SJSA1 (cell line): ENCODE results near the gene MAST2. TPM values are rescaled to one million over a fixed set of nuclear protein-coding genes. Genes with fewer than 3 reads are reported as not detected.
"Not testable (repeated sequence)": the region's sequence is repeated elsewhere in the genome, so short reads cannot be mapped to it uniquely, and the experiment has no call there.

Source experiments
- DNase-seq, 2 experiments: peaks; one replicate each; pipeline ENCODE4 v3.0.0-alpha.2; 2015 to 2020; ENCODE audit warnings: low spot score in 2 of 2, low read depth in 1 of 2
- H3K27ac ChIP-seq: fragments of 250-450 bp; sonication (Bioruptor Pico); 2 replicates; pipeline ENCODE4 v1.5.1; 2020; ENCODE audit warnings: mild to moderate bottlenecking, moderate library complexity
- H3K27me3 ChIP-seq: fragments of 250-450 bp; sonication (Bioruptor Pico); replicated peaks from 2 replicates; pipeline ENCODE4 v1.5.1; 2020; ENCODE audit warnings: mild to moderate bottlenecking, moderate library complexity
- H3K36me3 ChIP-seq: fragments of 250-450 bp; sonication (Bioruptor Pico); 2 replicates; pipeline ENCODE4 v1.5.1; 2020; ENCODE audit warnings: mild to moderate bottlenecking
- H3K4me1 ChIP-seq: fragments of 250-450 bp; sonication (Bioruptor Pico); replicated peaks from 2 replicates; pipeline ENCODE4 v1.6.1; 2021; ENCODE audit warnings: mild to moderate bottlenecking
- H3K4me3 ChIP-seq: fragments of 250-450 bp; sonication (Bioruptor Pico); 2 replicates; pipeline ENCODE4 v1.5.1; 2020; ENCODE audit warnings: mild to moderate bottlenecking
- H3K9me3 ChIP-seq: fragments of 250-450 bp; sonication (Bioruptor Pico); replicated peaks from 2 replicates; pipeline ENCODE4 v1.5.1; 2020; ENCODE audit warnings: mild to moderate bottlenecking
- total RNA-seq: library from RNA; depleted of rRNA; stranded (reverse); fragments of >200 nt; shearing (Covaris generic); gene quantifications from 2 replicates; pipeline ENCODE4 v1.2.3, GENCODE V29; 2014

Gene MAST2
- total RNA-seq, 1 experiment from 2014 or later = 16.8 TPM

DNA sequence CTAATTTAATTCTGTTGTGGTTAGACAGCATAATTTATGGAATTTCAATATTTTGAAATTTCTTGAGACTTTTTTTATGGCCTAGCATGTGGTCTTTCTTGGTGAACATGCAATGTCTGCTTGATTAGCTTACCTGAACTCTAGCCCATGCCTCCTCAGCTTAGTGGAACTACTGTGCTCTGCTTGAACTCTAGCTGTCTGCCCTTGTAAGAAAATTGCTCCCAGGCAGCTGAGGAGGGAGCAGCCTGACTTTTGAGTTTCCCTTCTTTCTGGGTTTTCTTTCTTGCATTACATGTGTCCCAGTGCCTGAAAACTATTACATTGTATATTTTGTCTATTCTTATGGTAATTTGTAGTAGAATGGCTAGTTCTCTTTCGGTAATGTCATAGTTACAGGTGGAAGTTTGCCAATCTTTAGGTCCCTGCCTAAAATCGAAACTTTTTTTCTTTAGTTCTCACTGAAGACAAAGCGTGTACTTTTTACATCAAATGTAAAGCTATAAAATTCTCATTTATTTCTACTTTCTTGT lies 105.3 kb downstream of the MAST2 start:
- H3K27me3 ChIP-seq = no peaks in the 10 kb centered on the region
- no peaks in the 10 kb centered on the region; the same call in 1 of the 2 replicates for H3K36me3 ChIP-seq
- H3K4me3 ChIP-seq = no peak overlapping the region
- no peak overlapping the region for H3K27ac ChIP-seq
- no peak for DNase-seq
- H3K4me1 ChIP-seq = no peaks in the 10 kb centered on the region
- H3K9me3 ChIP-seq = no peaks in the 10 kb centered on the region

DNA sequence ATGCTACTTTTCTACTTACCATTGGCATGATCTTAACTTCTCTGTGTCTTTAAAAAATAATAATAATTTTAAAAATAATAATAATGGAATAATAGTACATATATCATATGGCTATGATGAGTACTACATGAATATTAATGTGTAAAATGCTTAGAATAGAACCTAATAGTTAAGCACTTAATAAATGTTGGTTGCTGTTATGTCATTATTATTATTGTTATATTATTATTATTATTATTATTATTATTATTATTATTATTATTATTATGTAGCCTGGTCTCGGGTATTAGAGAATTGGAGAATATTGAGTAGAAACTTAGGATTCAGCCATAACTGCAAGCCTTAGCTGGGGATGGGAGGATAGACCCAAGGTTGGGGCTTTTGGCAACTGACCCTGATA lies 108.2 kb downstream of the MAST2 start:
- no peaks in the 10 kb centered on the region for H3K9me3 ChIP-seq
- no peak overlapping the region for H3K4me3 ChIP-seq
- no peaks in the 10 kb centered on the region for H3K27me3 ChIP-seq
- H3K36me3 ChIP-seq = no peaks in the 10 kb centered on the region; the same call in 1 of the 2 replicates
- H3K27ac ChIP-seq = no peak overlapping the region
- H3K4me1 ChIP-seq = no peaks in the 10 kb centered on the region
- no peak for DNase-seq

DNA sequence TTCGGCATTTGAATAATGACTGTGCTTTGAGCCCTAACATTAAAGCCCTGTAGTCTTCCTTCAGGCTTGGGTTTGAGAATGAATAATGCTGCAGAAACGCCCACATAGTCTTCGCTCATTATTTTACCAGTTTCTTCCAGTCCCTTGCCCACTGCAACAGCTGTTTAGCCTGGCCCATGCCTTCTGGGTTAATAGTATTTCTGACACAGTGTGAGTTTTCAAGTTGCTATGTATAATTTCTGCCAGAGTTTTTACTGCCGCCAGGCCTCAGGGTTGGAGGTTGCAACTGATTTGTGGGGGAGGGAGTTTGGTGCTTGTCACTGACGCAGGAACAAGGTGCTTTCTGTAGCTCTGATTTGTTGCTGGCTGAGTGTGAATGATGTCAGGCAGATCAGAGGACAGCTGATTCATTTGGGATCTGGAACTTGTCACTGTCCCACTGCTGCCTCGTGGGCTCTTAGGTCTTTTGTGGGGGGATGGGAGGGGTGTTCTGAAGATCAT lies 109.8 kb downstream of the MAST2 start:
- no peaks in the 10 kb centered on the region for H3K27me3 ChIP-seq
- H3K4me1 ChIP-seq = no peaks in the 10 kb centered on the region
- H3K36me3 ChIP-seq = no peaks in the 10 kb centered on the region; the same call in 1 of the 2 replicates
- no peak for DNase-seq
- no peaks in the 10 kb centered on the region for H3K9me3 ChIP-seq
- no peak overlapping the region for H3K4me3 ChIP-seq
- H3K27ac ChIP-seq = no peak overlapping the region

DNA sequence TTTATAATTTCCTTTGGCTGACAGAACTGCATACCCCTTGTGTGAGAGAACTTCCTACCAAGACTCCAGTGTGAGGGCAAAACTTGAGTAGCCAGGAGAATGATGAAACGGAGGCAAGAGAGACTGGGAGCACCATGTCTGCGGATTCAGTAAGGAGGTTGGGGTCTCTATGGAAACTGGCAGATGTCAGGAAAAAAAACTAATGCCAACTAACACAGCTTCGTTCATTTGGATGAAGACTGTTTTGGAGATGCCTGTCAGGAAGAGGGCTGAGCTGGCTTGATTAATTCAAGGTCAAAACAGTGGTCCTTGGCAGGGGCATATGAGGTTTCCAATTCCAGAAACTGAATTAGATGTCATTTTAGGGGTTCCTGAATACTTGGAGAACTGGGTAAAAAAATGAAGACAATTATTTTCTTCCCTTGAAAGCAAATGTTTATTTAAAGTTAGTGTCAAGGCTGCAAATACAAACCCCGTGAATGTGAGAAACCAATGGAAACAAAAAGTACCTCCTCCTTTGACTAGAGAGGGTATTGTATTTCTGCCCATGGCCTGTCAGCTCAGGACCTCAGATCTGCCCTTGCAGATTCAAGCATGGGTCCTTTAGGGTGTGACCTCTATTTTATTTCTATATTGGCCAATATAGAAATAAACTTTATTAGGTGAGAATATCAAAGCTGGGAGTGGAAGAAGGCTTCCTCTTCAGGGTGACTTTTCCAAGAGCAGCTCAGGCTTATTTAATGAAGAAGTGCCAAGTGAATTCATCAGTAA lies 110.5 kb downstream of the MAST2 start:
- DNase-seq = no peak
- H3K27me3 ChIP-seq = no peaks in the 10 kb centered on the region
- H3K9me3 ChIP-seq = no peaks in the 10 kb centered on the region
- H3K36me3 ChIP-seq = no peaks in the 10 kb centered on the region; the same call in 1 of the 2 replicates
- H3K27ac ChIP-seq = no peak overlapping the region
- no peak overlapping the region for H3K4me3 ChIP-seq
- no peaks in the 10 kb centered on the region for H3K4me1 ChIP-seq

DNA sequence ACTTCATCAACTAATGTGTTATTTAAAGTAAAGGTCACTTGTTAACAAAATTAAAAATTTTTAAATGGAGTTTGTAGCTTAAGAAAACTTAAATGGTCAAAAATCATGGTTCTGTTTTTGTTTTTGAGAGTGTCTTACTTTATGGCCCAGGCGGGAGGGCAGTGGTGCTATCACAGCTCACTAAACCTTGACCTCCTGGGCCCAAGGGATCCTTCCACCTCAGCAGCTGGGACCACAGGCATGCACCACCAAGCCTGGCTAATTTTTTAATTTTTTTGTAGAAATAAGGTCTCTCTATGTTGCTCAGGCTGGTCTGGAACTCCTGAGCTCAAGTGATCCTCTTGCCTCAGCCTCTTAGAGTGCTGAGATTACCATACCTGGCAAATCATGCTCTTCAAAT lies 111.4 kb downstream of the MAST2 start:
- no peak for DNase-seq
- H3K27me3 ChIP-seq = no peaks in the 10 kb centered on the region
- H3K9me3 ChIP-seq = no peaks in the 10 kb centered on the region
- no peak overlapping the region for H3K27ac ChIP-seq
- H3K4me1 ChIP-seq = no peaks in the 10 kb centered on the region
- H3K4me3 ChIP-seq = no peak overlapping the region
- no peaks in the 10 kb centered on the region; the same call in 1 of the 2 replicates for H3K36me3 ChIP-seq

DNA sequence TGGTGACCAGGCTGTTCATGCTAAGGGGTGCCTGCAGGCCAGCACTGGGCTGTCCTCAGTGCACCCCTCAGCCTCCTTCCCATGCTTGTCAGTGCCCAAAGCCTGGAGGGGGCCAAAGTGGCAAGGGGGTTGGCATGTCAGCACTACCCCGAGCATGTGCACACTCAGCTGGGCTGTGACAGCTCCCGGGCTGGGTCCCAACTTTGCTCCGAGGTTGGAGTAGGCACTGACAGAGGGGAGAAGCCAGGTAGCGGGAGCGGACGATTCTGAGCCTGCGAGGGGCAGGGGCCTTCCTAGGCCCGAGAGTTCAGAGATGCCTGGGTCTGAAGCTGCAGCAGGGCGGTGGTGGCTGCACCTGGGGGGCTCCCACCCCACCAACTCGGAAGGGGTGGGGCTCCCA lies 119.0 kb downstream of the MAST2 start:
- H3K27me3 ChIP-seq = no peaks in the 10 kb centered on the region
- H3K9me3 ChIP-seq = no peaks in the 10 kb centered on the region
- DNase-seq = no peak

DNA sequence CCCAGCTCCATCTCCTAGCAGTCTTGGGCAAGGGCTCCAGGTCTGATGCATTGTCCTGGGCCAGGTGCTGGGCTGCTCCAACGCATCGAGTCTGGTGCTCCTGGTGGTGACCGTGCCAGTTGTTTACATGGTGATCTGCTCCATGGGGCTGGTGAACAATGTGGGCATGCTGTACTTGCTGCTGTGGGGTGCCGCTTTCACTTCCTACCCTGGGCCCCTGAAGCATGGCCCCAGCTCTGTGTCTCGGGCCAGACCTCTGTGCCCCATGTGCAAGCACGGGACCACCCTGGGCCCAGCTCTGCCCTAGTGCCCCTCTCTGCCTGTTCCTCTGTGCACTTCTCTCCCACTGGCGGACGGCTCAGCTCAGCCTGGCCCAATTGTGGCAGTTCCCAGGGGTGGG lies 119.4 kb downstream of the MAST2 start:
- DNase-seq = no peak
- Histone ChIP-seq H3K4me3 (no peak overlapping the region), H3K27ac (no peak overlapping the region), H3K9me3 (no peaks in the 10 kb centered on the region), H3K36me3 (0 out of 2 replicates have a peak, but pooled peaks cover 3% of the 10 kb centered on the region), H3K27me3 (no peaks in the 10 kb centered on the region), H3K4me1 (0 out of 2 replicates have a peak, but pooled peaks cover 6% of the 10 kb centered on the region)

More for the DNA sequence above, 119.0 kb downstream of the MAST2 start:
- 0 out of 2 replicates have a peak, but pooled peaks cover 6% of the 10 kb centered on the region for H3K4me1 ChIP-seq
- H3K36me3 ChIP-seq = peaks cover 3% of the 10 kb centered on the region; the same call in 1 of the 2 replicates
- H3K27ac ChIP-seq = no peak overlapping the region
- H3K4me3 ChIP-seq = no peak overlapping the region

DNA sequence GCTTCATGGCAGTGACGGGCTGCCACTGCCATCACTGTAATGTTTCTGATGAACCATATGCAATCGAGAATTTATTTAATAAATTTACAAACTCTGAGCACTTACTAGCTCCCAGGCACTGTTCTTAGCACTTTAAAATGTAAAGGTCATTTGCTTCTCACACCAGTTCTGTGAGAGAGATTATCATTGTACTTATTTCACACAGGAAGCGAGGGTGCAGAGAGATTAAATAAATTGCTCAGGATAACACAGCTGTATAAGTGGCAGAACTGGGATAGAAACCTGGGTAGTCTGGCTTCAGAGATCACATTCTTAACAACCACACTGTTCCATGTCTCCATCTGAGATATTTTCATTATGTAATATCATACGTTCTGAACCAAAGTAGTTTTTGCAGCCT lies 119.9 kb downstream of the MAST2 start:
- Histone ChIP-seq H3K4me3 (no peak overlapping the region), H3K36me3 (0 out of 2 replicates have a peak, but pooled peaks cover 3% of the 10 kb centered on the region)

DNA sequence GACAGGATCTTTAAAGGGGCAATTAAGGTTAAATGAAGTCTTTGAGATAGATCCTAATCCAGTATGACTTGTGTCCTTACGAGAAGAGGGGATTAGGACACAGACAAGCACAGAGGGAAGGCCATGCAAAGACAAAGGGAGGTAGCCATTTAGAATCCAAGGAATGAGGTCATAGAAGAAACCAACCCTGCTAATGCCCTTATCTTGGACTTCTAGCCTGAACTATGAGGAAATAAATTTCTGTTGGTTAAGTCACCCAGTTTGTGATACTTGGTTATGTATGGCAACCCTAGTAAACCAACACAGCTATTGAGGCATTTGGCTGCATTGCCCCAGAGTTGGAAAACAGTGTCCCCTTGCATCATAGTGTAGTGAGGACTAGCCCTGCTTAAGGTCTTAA lies 121.3 kb downstream of the MAST2 start:
- no peak overlapping the region for H3K27ac ChIP-seq
- no peak for DNase-seq
- no peak overlapping the region for H3K4me3 ChIP-seq
- no peaks in the 10 kb centered on the region for H3K9me3 ChIP-seq
- H3K4me1 ChIP-seq = peaks cover 17% of the 10 kb centered on the region
- H3K36me3 ChIP-seq = 0 out of 2 replicates have a peak, but pooled peaks cover 3% of the 10 kb centered on the region
- no peaks in the 10 kb centered on the region for H3K27me3 ChIP-seq

More for the DNA sequence above, 119.9 kb downstream of the MAST2 start:
- Histone ChIP-seq H3K27me3 (no peaks in the 10 kb centered on the region), H3K27ac (no peak overlapping the region), H3K9me3 (no peaks in the 10 kb centered on the region), H3K4me1 (0 out of 2 replicates have a peak, but pooled peaks cover 6% of the 10 kb centered on the region)
- no peak for DNase-seq

DNA sequence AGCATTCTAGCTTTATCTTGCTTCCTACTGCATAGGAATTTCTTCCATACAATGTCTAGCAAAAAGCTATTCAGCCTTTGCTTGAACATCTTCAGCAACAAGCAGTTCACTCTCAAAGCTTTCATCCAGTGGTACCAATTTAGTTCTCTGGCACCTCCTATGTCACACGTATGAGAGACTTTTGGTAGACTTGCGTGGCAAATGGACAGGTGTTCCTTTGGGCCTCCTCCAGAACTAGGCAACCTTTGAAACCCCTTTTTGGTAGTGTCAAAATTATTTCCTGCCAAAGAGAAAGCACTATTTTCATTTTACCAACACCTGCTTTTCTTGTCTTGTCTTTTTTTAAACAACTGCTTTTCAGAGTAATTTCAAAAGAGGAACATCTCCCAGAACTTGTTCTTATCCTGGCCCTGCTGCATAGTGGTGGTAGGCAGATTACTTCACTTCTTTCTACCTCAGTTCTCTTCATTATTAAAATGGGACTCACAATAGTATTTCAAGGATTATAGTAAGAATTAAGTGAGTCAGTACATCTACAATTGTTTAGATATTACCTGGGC lies 122.4 kb downstream of the MAST2 start:
- Histone ChIP-seq H3K27ac (no peak overlapping the region), H3K36me3 (0 out of 2 replicates have a peak, but pooled peaks cover 3% of the 10 kb centered on the region), H3K4me3 (no peak overlapping the region), H3K9me3 (no peaks in the 10 kb centered on the region), H3K27me3 (no peaks in the 10 kb centered on the region), H3K4me1 (peaks cover 28% of the 10 kb centered on the region)
- no peak for DNase-seq

DNA sequence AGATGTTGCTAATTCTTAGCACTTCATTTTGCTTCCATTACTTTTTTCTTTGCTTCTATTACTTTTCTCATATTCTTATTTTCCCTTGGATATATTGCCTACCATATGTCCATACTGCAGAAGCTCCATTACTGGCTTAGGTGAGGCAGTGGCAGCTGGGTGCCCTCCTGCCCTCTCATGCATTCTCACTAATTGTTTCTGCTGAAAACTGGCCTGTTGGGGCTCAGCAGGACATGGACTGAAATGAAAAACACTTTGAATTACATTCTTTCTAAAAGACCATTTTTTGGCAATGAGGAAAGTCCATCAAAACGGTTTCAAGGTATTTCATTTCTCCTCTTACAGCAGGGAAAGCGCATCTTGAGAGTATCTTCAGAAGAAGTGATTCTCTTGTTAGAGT lies 122.9 kb downstream of the MAST2 start:
- 0 out of 2 replicates have a peak, but pooled peaks cover 3% of the 10 kb centered on the region for H3K36me3 ChIP-seq
- no peaks in the 10 kb centered on the region for H3K27me3 ChIP-seq
- H3K9me3 ChIP-seq = no peaks in the 10 kb centered on the region
- no peak overlapping the region for H3K27ac ChIP-seq
- no peak overlapping the region for H3K4me3 ChIP-seq
- H3K4me1 ChIP-seq = peaks cover 29% of the 10 kb centered on the region
- no peak for DNase-seq

DNA sequence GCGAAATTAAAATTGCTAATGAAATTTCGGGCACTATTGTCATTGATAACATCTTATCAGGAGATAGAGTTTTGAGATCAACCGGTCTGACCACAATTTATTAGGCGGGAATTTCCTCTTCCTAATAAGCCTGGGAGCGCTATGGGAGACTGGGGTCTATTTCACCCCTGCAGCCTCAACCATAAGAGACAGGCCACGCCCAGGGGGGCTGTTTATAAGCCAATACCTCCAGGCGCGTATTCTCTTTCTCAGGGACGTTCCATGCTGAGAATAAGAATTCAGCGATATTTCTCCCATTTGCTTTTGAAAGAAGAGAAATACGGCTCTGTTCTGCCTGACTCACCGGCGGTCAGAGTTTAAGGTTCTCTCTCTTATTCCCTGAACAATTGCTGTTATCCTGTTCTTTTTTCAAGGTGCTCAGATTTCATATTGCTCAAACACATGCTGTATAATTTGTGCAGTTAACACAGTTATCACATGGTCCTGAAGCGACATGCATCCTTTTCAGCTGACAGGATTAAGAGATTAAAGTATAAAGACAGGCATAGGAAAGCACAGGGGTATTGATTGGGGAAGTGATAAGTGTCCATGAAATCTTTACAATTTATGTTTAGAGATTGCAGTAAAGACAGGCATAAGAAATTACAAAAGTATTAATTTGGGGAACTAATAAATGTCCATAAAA lies 124.0 kb downstream of the MAST2 start:
- not testable (repeated sequence) for DNase-seq, H3K27ac ChIP-seq, H3K36me3 ChIP-seq, H3K27me3 ChIP-seq, H3K4me3 ChIP-seq, H3K9me3 ChIP-seq
- H3K4me1 ChIP-seq = peaks cover 29% of the 10 kb centered on the region

DNA sequence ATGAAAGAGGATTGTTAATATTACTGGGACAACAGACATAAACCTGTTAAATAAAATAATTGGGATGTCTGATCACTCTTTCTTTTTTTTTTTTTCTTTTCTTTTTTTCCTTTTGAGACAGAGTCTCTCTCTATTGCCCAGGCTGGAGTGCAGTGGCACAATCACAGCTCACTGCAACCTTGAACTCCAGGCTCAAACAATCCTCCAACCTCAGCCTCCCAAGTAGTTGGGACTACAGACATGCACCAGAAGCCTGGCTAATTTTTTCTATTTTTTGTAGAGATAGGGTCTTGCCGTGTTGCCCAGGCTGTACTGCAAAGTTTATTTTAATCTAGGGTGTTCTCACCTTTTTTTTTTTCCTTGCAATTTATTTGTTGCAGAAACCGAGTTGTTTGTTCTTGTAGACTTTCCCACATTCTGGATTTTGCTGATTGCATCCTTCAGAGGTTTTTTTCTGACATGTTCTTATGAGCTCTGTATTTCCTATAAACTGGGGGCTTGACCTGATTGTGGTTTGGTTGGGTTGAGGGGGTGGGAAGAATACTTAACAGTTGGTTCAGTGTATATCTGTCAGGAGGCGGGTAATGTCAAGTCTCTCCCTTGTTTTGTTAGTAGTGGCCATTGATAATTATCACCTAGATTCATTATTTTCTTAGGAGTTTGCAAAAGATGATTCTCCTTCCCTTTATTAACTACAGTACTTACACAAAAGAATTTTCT lies 125.2 kb downstream of the MAST2 start:
- Histone ChIP-seq H3K4me3 (no peak overlapping the region), H3K27me3 (no peaks in the 10 kb centered on the region), H3K27ac (peak overlapping the region; percentile 27)

More for the DNA sequence above, 125.2 kb downstream of the MAST2 start:
- no peak for DNase-seq
- no peaks in the 10 kb centered on the region for H3K9me3 ChIP-seq
- H3K4me1 ChIP-seq = peaks cover 29% of the 10 kb centered on the region
- H3K36me3 ChIP-seq = no peaks in the 10 kb centered on the region
